Activated T-helper 17 cell treated with anti-CD3 and anti-CD28 coated beads, Interleukin-2, amount 50 U/mL, for 72 hours (primary cell): ENCODE data around the gene DGKI. TPM values are rescaled to one million over a fixed set of nuclear protein-coding genes. Genes with fewer than 3 reads are reported as not detected.
A peak's percentile ranks its signal among the peaks of the same experiment; 100 is the strongest.

Experiments
- ATAC-seq: fragments of 150-1000 bp; cut with Tn5 transposase; replicated peaks from 2 replicates; pipeline ENCODE4 v1.10.0; 2021; ENCODE audit warnings: mild to moderate bottlenecking, moderate library complexity
- H3K27ac Mint-ChIP-seq: one replicate; pipeline ENCODE4 v1.8.0; 2022; ENCODE audit warnings: mixed read lengths
- H3K27me3 Mint-ChIP-seq: one replicate; pipeline ENCODE4 v1.8.0; 2022; ENCODE audit warnings: mixed read lengths
- H3K36me3 Mint-ChIP-seq: one replicate; pipeline ENCODE4 v1.8.0; 2022; ENCODE audit warnings: low read depth, mild to moderate bottlenecking, mixed read lengths
- H3K4me1 Mint-ChIP-seq: one replicate; pipeline ENCODE4 v1.8.0; 2022; ENCODE audit warnings: mixed read lengths
- H3K4me3 Mint-ChIP-seq: one replicate; pipeline ENCODE4 v1.8.0; 2022; ENCODE audit warnings: mild to moderate bottlenecking, mixed read lengths
- H3K9me3 Mint-ChIP-seq: one replicate; pipeline ENCODE4 v1.8.0; 2022; ENCODE audit warnings: mixed read lengths
- total RNA-seq, 2 donors: library from RNA; stranded (reverse); gene quantifications; one replicate each; pipeline ENCODE4 v1.2.3, GENCODE V29; 2022

DGKI gene
- total RNA-seq, 2 donors from 2014 or later, result 2.0 to 9.2 TPM

GRCh38 chr7:137801491-137801890, 45.3 kb downstream of the DGKI start:
- no peaks in the 10 kb centered on the region for H3K9me3 Mint-ChIP-seq
- no peak overlapping the region for H3K27ac Mint-ChIP-seq
- H3K4me1 Mint-ChIP-seq, result no peaks in the 10 kb centered on the region
- H3K27me3 Mint-ChIP-seq, result peaks cover 13% of the 10 kb centered on the region
- ATAC-seq, result no peak
- H3K4me3 Mint-ChIP-seq, result no peak overlapping the region
- no peaks in the 10 kb centered on the region for H3K36me3 Mint-ChIP-seq

GRCh38 chr7:137801003-137801402, 45.8 kb downstream of the DGKI start:
- Mint-ChIP-seq H3K9me3 (no peaks in the 10 kb centered on the region), H3K27me3 (peaks cover 13% of the 10 kb centered on the region), H3K4me3 (no peak overlapping the region), H3K36me3 (no peaks in the 10 kb centered on the region), H3K4me1 (no peaks in the 10 kb centered on the region), H3K27ac (no peak overlapping the region)
- no peak for ATAC-seq

- ATAC-seq, result no peak
- Mint-ChIP-seq H3K9me3 (no peaks in the 10 kb centered on the region), H3K27me3 (peaks cover 13% of the 10 kb centered on the region), H3K4me3 (no peak overlapping the region), H3K27ac (no peak overlapping the region), H3K36me3 (no peaks in the 10 kb centered on the region), H3K4me1 (no peaks in the 10 kb centered on the region)
Observed at GRCh38 chr7:137798073-137798763, 48.6 kb downstream of the DGKI start.

GRCh38 chr7:137795211-137795610, 51.6 kb downstream of the DGKI start:
- Mint-ChIP-seq H3K27ac (no peak overlapping the region), H3K4me3 (no peak overlapping the region), H3K36me3 (no peaks in the 10 kb centered on the region), H3K4me1 (no peaks in the 10 kb centered on the region), H3K27me3 (peaks cover 22% of the 10 kb centered on the region), H3K9me3 (no peaks in the 10 kb centered on the region)
- no peak for ATAC-seq

- H3K27me3 Mint-ChIP-seq, result peaks cover 25% of the 10 kb centered on the region
- no peaks in the 10 kb centered on the region for H3K36me3 Mint-ChIP-seq
- no peak for ATAC-seq
- H3K9me3 Mint-ChIP-seq, result no peaks in the 10 kb centered on the region
- no peak overlapping the region for H3K27ac Mint-ChIP-seq
- H3K4me3 Mint-ChIP-seq, result no peak overlapping the region
- H3K4me1 Mint-ChIP-seq, result no peaks in the 10 kb centered on the region
Observed at GRCh38 chr7:137791930-137792329, 54.8 kb downstream of the DGKI start.

GRCh38 chr7:137790828-137791227, 55.9 kb downstream of the DGKI start:
- Mint-ChIP-seq H3K27me3 (peaks cover 32% of the 10 kb centered on the region), H3K4me1 (no peaks in the 10 kb centered on the region), H3K27ac (no peak overlapping the region), H3K36me3 (no peaks in the 10 kb centered on the region), H3K4me3 (no peak overlapping the region), H3K9me3 (no peaks in the 10 kb centered on the region)
- no peak for ATAC-seq

GRCh38 chr7:137789215-137789882, 57.4 kb downstream of the DGKI start:
- Mint-ChIP-seq H3K9me3 (no peaks in the 10 kb centered on the region), H3K4me3 (no peak overlapping the region), H3K36me3 (no peaks in the 10 kb centered on the region), H3K27ac (no peak overlapping the region), H3K27me3 (peaks cover 37% of the 10 kb centered on the region), H3K4me1 (no peaks in the 10 kb centered on the region)
- ATAC-seq, result no peak

GRCh38 chr7:137787301-137787976, 59.3 kb downstream of the DGKI start:
- H3K27me3 Mint-ChIP-seq, result peaks cover 34% of the 10 kb centered on the region
- no peaks in the 10 kb centered on the region for H3K36me3 Mint-ChIP-seq
- peaks cover 6% of the 10 kb centered on the region for H3K9me3 Mint-ChIP-seq
- no peak overlapping the region for H3K4me3 Mint-ChIP-seq
- no peak overlapping the region for H3K27ac Mint-ChIP-seq
- no peaks in the 10 kb centered on the region for H3K4me1 Mint-ChIP-seq
- no peak for ATAC-seq

- no peaks in the 10 kb centered on the region for H3K4me1 Mint-ChIP-seq
- H3K9me3 Mint-ChIP-seq, result peaks cover 6% of the 10 kb centered on the region
- no peaks in the 10 kb centered on the region for H3K36me3 Mint-ChIP-seq
- ATAC-seq, result no peak
- H3K4me3 Mint-ChIP-seq, result no peak overlapping the region
- no peak overlapping the region for H3K27ac Mint-ChIP-seq
- H3K27me3 Mint-ChIP-seq, result peaks cover 38% of the 10 kb centered on the region
Observed at GRCh38 chr7:137778511-137778910, 68.3 kb downstream of the DGKI start.

- H3K27ac Mint-ChIP-seq, result peak overlapping the region; percentile 25
- peak overlapping the region; percentile 55 for H3K4me3 Mint-ChIP-seq
- ATAC-seq, result peak; percentile 61
- no peaks in the 10 kb centered on the region for H3K9me3 Mint-ChIP-seq
- no peaks in the 10 kb centered on the region for H3K36me3 Mint-ChIP-seq
- H3K27me3 Mint-ChIP-seq, result peaks cover 11% of the 10 kb centered on the region
- no peaks in the 10 kb centered on the region for H3K4me1 Mint-ChIP-seq
Observed at GRCh38 chr7:137774793-137775201, 72.0 kb downstream of the DGKI start.

GRCh38 chr7:137772748-137773147, 74.0 kb downstream of the DGKI start:
- no peaks in the 10 kb centered on the region for H3K4me1 Mint-ChIP-seq
- H3K4me3 Mint-ChIP-seq, result peak overlapping the region; percentile 12
- no peaks in the 10 kb centered on the region for H3K9me3 Mint-ChIP-seq
- ATAC-seq, result peak; percentile 83
- H3K27ac Mint-ChIP-seq, result no peak overlapping the region
- H3K36me3 Mint-ChIP-seq, result no peaks in the 10 kb centered on the region
- peaks cover 9% of the 10 kb centered on the region for H3K27me3 Mint-ChIP-seq

- ATAC-seq, result no peak
- Mint-ChIP-seq H3K4me1 (no peaks in the 10 kb centered on the region), H3K36me3 (no peaks in the 10 kb centered on the region), H3K4me3 (no peak overlapping the region), H3K9me3 (no peaks in the 10 kb centered on the region), H3K27me3 (peaks cover 11% of the 10 kb centered on the region), H3K27ac (no peak overlapping the region)
Observed at GRCh38 chr7:137772316-137772715, 74.5 kb downstream of the DGKI start.

- Mint-ChIP-seq H3K27me3 (peaks cover 14% of the 10 kb centered on the region), H3K27ac (no peak overlapping the region), H3K36me3 (no peaks in the 10 kb centered on the region), H3K4me3 (no peak overlapping the region), H3K9me3 (no peaks in the 10 kb centered on the region), H3K4me1 (no peaks in the 10 kb centered on the region)
- no peak for ATAC-seq
Observed at GRCh38 chr7:137771679-137772078, 75.1 kb downstream of the DGKI start.

GRCh38 chr7:137771273-137771672, 75.5 kb downstream of the DGKI start:
- peaks cover 10% of the 10 kb centered on the region for H3K27me3 Mint-ChIP-seq
- H3K9me3 Mint-ChIP-seq, result no peaks in the 10 kb centered on the region
- H3K36me3 Mint-ChIP-seq, result no peaks in the 10 kb centered on the region
- H3K27ac Mint-ChIP-seq, result no peak overlapping the region
- no peak overlapping the region for H3K4me3 Mint-ChIP-seq
- no peak for ATAC-seq
- no peaks in the 10 kb centered on the region for H3K4me1 Mint-ChIP-seq

- Mint-ChIP-seq H3K4me3 (no peak overlapping the region), H3K36me3 (no peaks in the 10 kb centered on the region), H3K9me3 (no peaks in the 10 kb centered on the region), H3K4me1 (no peaks in the 10 kb centered on the region), H3K27ac (no peak overlapping the region), H3K27me3 (peaks cover 17% of the 10 kb centered on the region)
- no peak for ATAC-seq
Observed at GRCh38 chr7:137768366-137768765, 78.4 kb downstream of the DGKI start.
